ENCODE data around the gene CACNA2D3.

Gene CACNA2D3

DNA sequence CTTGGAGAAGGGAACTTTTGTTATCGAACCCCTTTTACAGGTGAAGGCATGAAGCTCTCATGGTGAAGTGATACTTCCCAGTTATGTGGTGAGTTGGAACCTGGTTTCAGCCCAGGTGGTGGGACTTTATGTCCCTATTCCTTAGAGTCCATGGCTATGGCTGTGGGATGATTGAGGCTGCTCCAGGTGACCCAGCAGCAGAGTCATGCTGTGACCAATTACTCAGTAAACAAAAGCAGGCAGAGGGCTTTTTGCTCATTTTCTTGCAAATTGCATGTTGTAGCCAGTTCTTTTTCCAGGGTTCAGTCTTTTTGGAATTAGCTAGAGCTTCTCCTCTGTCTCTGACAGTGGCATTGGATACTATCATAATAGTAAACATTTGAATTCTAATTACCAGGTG is 70.7 kb downstream of the CACNA2D3 start:
- Histone ChIP-seq H3K4me3 (ENCODE audit: extremely low read depth, insufficient read depth, low read length, poor library complexity, severe bottlenecking) (no peak overlapping the region), H3K36me3 (ENCODE audit: control insufficient read depth, insufficient read depth, low read length) (no peaks in the 10 kb centered on the region), H3K4me1 (ENCODE audit: control insufficient read depth, insufficient read depth, low read length, poor library complexity, severe bottlenecking) (no peaks in the 10 kb centered on the region), H3K27ac (ENCODE audit: low read depth, low read length, severe bottlenecking) (no peak overlapping the region), H3K9me3 (ENCODE audit: control insufficient read depth, low read length) (no peaks in the 10 kb centered on the region)
- no CpG with 5 or more reads among the region's 1 CpG for WGBS, 2 experiments (ENCODE audit: insufficient coverage in 2 of 2)

DNA sequence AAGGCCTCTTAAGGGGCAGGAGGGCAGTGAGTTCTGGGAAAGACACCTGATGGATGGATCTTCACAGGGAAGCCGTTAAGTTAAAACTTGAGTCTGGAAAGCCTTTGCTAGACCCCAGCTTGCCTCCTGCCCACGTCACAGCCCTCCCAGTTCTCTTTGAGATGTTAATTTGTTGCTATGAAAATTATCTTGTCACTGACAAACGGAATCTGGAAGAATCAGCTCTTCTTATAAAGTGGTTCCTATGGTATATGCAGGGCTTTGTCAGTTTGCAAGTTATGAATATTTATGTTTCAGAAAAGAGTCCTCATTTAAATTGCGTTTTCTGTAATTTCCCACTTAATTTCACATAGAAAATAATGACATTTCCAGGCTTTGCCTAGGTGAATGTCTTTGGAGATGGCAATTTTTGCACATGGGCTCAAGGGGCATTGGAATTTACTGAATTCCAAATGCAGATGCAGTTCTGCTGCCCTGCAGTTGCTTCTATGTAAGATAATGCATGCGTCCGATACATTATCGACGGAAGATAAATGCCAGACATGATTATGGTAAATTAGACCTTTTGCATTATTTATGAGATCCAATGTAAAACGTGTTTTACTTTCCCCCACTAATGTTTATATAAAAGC is 74.1 kb downstream of the CACNA2D3 start:
- H3K9me3 ChIP-seq (ENCODE audit: control insufficient read depth, low read length), result no peaks in the 10 kb centered on the region
- 75 to 80% methylated on average over 1 to 3 of the region's 9 CpGs for WGBS, 2 experiments (ENCODE audit: insufficient coverage in 2 of 2)
- no peak overlapping the region for H3K27ac ChIP-seq (ENCODE audit: low read depth, low read length, severe bottlenecking)
- H3K4me1 ChIP-seq (ENCODE audit: control insufficient read depth, insufficient read depth, low read length, poor library complexity, severe bottlenecking), result no peaks in the 10 kb centered on the region
- H3K36me3 ChIP-seq (ENCODE audit: control insufficient read depth, insufficient read depth, low read length), result no peaks in the 10 kb centered on the region
- H3K4me3 ChIP-seq (ENCODE audit: extremely low read depth, insufficient read depth, low read length, poor library complexity, severe bottlenecking), result no peak overlapping the region

DNA sequence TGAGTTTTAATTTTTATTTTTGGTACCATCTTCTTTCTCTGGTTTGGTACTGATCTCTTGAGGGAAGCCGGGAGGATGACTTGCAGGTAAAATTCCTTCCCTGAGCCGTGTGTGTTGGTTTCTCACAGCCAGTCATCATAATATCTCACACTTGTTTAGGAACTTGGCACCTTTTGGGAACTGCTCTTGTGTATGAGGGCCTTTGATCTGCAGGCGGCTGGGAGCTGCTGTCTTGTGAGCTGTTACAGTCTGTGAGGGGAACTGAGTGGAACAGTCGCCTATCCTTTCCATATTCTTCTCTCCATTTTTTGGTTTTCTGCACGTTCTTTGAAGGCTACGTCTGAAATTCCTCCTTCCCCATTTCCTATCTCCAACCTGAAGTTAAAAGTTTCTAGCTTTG is 75.2 kb downstream of the CACNA2D3 start:
- H3K27ac ChIP-seq (ENCODE audit: low read depth, low read length, severe bottlenecking), result no peak overlapping the region
- WGBS, 2 experiments (ENCODE audit: insufficient coverage in 2 of 2), result 50 to 60% methylated on average over 1 of the region's 6 CpGs

DNA sequence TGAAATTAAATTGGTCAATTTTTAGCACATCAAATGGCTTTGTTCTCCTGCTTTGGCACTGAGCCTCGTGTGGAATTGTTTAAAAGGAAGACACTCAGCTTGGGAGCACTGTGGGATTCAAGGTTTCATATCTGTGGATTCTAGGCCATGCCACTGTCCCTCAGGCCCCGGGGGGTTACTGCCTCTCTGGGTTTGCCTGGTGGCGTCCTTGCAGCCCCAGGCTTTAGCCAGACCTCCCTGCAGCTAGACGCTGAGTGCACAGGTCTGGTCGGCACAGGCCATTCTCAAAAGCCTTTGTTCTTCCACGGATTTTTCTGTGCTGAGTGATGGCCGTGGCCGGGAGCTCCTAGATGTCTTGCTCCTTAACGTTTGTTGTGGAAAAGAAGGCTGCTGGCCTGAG is 76.2 kb downstream of the CACNA2D3 start:
- H3K36me3 ChIP-seq (ENCODE audit: control insufficient read depth, insufficient read depth, low read length), result no peaks in the 10 kb centered on the region
- no peak overlapping the region for H3K27ac ChIP-seq (ENCODE audit: low read depth, low read length, severe bottlenecking)
- WGBS, 2 experiments (ENCODE audit: insufficient coverage in 2 of 2), result 47 to 68% methylated on average over 7 to 9 of the region's 9 CpGs
- no peaks in the 10 kb centered on the region for H3K9me3 ChIP-seq (ENCODE audit: control insufficient read depth, low read length)
- H3K4me3 ChIP-seq (ENCODE audit: extremely low read depth, insufficient read depth, low read length, poor library complexity, severe bottlenecking), result no peak overlapping the region
- no peaks in the 10 kb centered on the region for H3K4me1 ChIP-seq (ENCODE audit: control insufficient read depth, insufficient read depth, low read length, poor library complexity, severe bottlenecking)

More for the DNA sequence above, 75.2 kb downstream of the CACNA2D3 start:
- Histone ChIP-seq H3K9me3 (ENCODE audit: control insufficient read depth, low read length) (no peaks in the 10 kb centered on the region), H3K4me3 (ENCODE audit: extremely low read depth, insufficient read depth, low read length, poor library complexity, severe bottlenecking) (no peak overlapping the region), H3K4me1 (ENCODE audit: control insufficient read depth, insufficient read depth, low read length, poor library complexity, severe bottlenecking) (no peaks in the 10 kb centered on the region), H3K36me3 (ENCODE audit: control insufficient read depth, insufficient read depth, low read length) (no peaks in the 10 kb centered on the region)

DNA sequence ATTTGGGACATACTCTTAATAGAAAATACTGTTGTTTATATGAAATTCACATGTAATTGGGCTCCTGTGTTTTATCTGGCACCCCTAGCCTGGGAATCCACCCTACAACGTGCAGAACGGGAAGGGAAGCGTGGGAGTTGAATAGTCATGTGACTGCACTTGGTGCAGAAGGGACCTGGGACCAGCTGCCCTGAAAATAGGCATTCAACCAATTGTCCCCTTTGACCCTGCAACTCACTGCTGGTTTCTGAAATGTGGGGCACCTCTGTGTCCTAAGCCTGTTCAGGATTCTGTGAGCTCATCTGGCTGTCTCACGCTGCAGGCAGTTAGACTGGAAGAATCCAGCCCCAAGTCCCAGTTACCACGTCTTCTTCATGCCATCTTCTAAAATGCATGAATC is 79.7 kb downstream of the CACNA2D3 start:
- no peaks in the 10 kb centered on the region for H3K9me3 ChIP-seq (ENCODE audit: control insufficient read depth, low read length)
- no peaks in the 10 kb centered on the region for H3K4me1 ChIP-seq (ENCODE audit: control insufficient read depth, insufficient read depth, low read length, poor library complexity, severe bottlenecking)
- H3K4me3 ChIP-seq (ENCODE audit: extremely low read depth, insufficient read depth, low read length, poor library complexity, severe bottlenecking), result no peak overlapping the region
- no peaks in the 10 kb centered on the region for H3K36me3 ChIP-seq (ENCODE audit: control insufficient read depth, insufficient read depth, low read length)
- no peak overlapping the region for H3K27ac ChIP-seq (ENCODE audit: low read depth, low read length, severe bottlenecking)
- WGBS, 2 experiments (ENCODE audit: insufficient coverage in 2 of 2), result 72 to 75% methylated on average over 4 to 5 of the region's 5 CpGs

DNA sequence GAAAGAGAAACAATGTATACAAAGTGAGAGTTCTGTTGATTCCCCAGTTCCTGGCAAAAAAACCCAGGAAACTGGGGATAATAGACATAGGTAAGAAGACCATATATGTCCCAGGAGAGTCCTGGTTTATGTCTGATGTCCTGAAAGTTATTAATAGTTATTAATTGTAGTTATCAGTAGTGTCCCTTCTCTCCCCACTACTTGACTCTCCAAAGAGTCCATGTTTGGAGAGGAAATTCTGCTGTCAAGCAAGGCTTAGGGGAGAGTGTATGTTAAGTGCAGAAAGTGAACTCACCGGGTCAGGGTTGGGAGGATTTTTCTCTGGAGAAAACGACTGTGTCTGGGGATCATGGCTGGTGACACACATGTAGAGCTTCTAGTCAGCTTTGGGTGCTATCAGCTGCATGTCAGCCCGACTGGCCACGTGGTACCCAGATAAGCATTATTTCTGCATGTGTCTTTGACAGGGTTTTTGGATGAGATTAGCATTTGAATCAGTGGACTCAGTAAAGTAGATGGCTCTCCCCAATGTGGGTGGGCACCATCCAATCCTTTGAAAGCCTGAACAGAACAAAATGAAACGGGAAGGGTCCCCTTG is 80.4 kb downstream of the CACNA2D3 start:
- Histone ChIP-seq H3K36me3 (ENCODE audit: control insufficient read depth, insufficient read depth, low read length) (no peaks in the 10 kb centered on the region), H3K9me3 (ENCODE audit: control insufficient read depth, low read length) (no peaks in the 10 kb centered on the region), H3K4me1 (ENCODE audit: control insufficient read depth, insufficient read depth, low read length, poor library complexity, severe bottlenecking) (no peaks in the 10 kb centered on the region), H3K27ac (ENCODE audit: low read depth, low read length, severe bottlenecking) (no peak overlapping the region), H3K4me3 (ENCODE audit: extremely low read depth, insufficient read depth, low read length, poor library complexity, severe bottlenecking) (no peak overlapping the region)
- 59 to 83% methylated on average over 4 to 5 of the region's 5 CpGs for WGBS, 2 experiments (ENCODE audit: insufficient coverage in 2 of 2)

DNA sequence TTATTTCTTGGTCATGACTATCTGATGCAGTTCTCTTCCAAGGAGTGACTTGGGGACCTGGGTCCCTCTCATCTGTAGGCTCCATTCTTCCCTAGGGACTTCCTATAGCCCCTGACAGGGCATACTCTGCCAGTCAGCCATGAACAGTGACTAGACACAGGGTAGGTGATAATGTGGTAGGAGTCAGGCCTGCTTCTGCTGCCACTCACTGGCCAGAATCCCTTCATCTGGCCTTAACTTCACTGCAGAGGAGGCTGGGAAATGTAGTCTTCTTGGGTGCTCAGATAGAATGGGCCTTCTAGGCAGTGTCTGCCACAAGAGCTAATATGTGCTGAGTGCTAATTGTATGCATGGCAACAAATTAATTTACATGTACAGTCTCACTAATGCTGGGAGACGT is 84.5 kb downstream of the CACNA2D3 start:
- 60 to 100% methylated on average over 1 of the region's 1 CpG for WGBS, 2 experiments (ENCODE audit: insufficient coverage in 2 of 2)
- no peaks in the 10 kb centered on the region for H3K36me3 ChIP-seq (ENCODE audit: control insufficient read depth, insufficient read depth, low read length)
- H3K4me3 ChIP-seq (ENCODE audit: extremely low read depth, insufficient read depth, low read length, poor library complexity, severe bottlenecking), result no peak overlapping the region
- H3K27ac ChIP-seq (ENCODE audit: low read depth, low read length, severe bottlenecking), result no peak overlapping the region
- no peaks in the 10 kb centered on the region for H3K4me1 ChIP-seq (ENCODE audit: control insufficient read depth, insufficient read depth, low read length, poor library complexity, severe bottlenecking)
- peaks cover under 1% of the 10 kb centered on the region for H3K9me3 ChIP-seq (ENCODE audit: control insufficient read depth, low read length)

DNA sequence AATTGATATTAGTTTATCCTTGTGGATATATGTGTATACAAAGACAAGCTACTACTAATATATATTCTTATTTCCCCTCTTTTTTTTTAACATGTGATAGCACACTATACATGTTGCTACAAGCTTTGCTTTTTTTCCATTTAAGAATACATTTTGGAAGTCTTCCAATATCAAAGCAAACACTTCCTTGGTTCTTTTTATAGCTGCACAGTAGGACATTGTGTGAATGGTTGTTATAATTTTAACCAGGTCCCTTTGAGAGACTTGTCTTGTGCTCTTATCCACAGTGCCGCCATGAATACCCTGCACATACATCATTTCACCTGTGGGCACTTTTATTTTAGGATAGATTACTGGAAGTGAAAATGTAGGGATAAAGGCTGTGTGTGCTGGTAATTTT is 88.7 kb downstream of the CACNA2D3 start:
- Histone ChIP-seq H3K27ac (ENCODE audit: low read depth, low read length, severe bottlenecking) (no peak overlapping the region), H3K36me3 (ENCODE audit: control insufficient read depth, insufficient read depth, low read length) (no peaks in the 10 kb centered on the region), H3K9me3 (ENCODE audit: control insufficient read depth, low read length) (peaks cover 10% of the 10 kb centered on the region), H3K4me3 (ENCODE audit: extremely low read depth, insufficient read depth, low read length, poor library complexity, severe bottlenecking) (no peak overlapping the region), H3K4me1 (ENCODE audit: control insufficient read depth, insufficient read depth, low read length, poor library complexity, severe bottlenecking) (peaks cover 10% of the 10 kb centered on the region)
- WGBS, 2 experiments (ENCODE audit: insufficient coverage in 2 of 2), result no CpG with 5 or more reads among the region's 1 CpG

DNA sequence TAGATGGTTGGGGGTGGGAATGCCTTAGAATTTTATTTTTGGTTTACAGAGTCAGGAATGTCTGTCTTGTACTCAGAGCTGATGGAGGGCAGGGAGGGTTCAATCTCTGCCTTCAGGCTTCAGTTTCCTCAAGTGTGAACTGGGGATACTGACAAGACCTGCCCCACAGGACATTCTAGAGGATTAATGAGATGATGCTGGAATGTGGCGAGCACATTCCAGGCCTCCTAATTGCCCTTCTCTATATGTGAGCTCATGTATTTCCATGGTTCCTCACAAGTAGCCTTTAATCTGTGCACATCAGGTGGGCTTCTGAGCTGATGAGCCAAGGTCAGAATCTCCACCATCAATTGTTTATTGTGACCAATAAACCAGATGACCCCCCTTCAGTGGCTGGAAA is 90.4 kb downstream of the CACNA2D3 start:
- peaks cover 10% of the 10 kb centered on the region for H3K9me3 ChIP-seq (ENCODE audit: control insufficient read depth, low read length)
- H3K27ac ChIP-seq (ENCODE audit: low read depth, low read length, severe bottlenecking), result no peak overlapping the region
- no peaks in the 10 kb centered on the region for H3K36me3 ChIP-seq (ENCODE audit: control insufficient read depth, insufficient read depth, low read length)
- H3K4me1 ChIP-seq (ENCODE audit: control insufficient read depth, insufficient read depth, low read length, poor library complexity, severe bottlenecking), result peaks cover 10% of the 10 kb centered on the region
- no peak overlapping the region for H3K4me3 ChIP-seq (ENCODE audit: extremely low read depth, insufficient read depth, low read length, poor library complexity, severe bottlenecking)
- no CpG with 5 or more reads among the region's 1 CpG for WGBS, 2 experiments (ENCODE audit: insufficient coverage in 2 of 2)

DNA sequence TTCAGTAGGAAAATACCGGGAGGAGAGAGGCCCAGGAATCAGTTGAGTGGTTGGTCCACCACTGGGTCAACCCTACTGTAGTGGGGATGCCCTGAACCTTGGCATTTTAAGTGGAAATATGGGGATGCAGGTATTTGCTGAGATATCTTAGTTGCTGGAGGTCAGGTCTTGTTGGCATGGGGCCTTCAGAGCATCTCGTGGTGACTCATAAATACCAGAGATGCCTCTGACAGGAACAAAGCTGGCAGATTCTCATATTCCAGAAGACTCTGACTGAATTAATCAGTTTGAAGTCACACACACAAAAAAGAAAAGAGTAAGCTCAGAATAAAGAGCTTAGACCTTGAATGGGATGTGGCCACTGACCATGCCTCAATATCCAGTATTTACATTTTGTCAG is 91.6 kb downstream of the CACNA2D3 start:
- Histone ChIP-seq H3K36me3 (ENCODE audit: control insufficient read depth, insufficient read depth, low read length) (no peaks in the 10 kb centered on the region), H3K4me3 (ENCODE audit: extremely low read depth, insufficient read depth, low read length, poor library complexity, severe bottlenecking) (no peak overlapping the region), H3K9me3 (ENCODE audit: control insufficient read depth, low read length) (peaks cover 10% of the 10 kb centered on the region), H3K4me1 (ENCODE audit: control insufficient read depth, insufficient read depth, low read length, poor library complexity, severe bottlenecking) (peaks cover 10% of the 10 kb centered on the region), H3K27ac (ENCODE audit: low read depth, low read length, severe bottlenecking) (no peak overlapping the region)
- WGBS, 2 experiments (ENCODE audit: insufficient coverage in 2 of 2), result 90 to 94% methylated on average over 2 of the region's 2 CpGs

DNA sequence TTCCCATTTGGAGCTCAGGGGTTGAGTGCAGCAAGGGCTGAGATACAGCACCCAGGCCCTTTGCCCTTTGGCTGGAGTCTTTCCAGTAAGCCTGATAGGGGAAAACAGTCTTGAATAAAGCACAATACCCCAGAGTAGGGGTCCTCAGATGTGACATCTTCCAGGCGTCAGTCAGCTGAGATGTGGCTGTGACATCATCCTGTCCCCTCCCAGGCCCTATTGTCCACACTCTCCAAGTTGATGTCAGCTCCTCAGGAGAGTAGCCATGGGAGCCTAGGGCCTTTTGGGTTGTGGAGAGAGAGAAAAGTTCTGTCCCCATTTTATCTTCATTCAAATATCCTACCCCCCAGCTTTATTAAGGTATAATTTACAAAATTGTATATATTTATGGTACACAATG is 92.5 kb downstream of the CACNA2D3 start:
- Histone ChIP-seq H3K36me3 (ENCODE audit: control insufficient read depth, insufficient read depth, low read length) (no peaks in the 10 kb centered on the region), H3K9me3 (ENCODE audit: control insufficient read depth, low read length) (peaks cover 10% of the 10 kb centered on the region), H3K27ac (ENCODE audit: low read depth, low read length, severe bottlenecking) (no peak overlapping the region), H3K4me3 (ENCODE audit: extremely low read depth, insufficient read depth, low read length, poor library complexity, severe bottlenecking) (no peak overlapping the region), H3K4me1 (ENCODE audit: control insufficient read depth, insufficient read depth, low read length, poor library complexity, severe bottlenecking) (peaks cover 10% of the 10 kb centered on the region)
- WGBS, 2 experiments (ENCODE audit: insufficient coverage in 2 of 2), result no CpG with 5 or more reads among the region's 1 CpG

Measured in mesodermal cell (in vitro differentiated cells).